HG02938 (cell line): ENCODE data around the gene TMEM150A.
A peak's percentile ranks its signal among the peaks of the same experiment; 100 is the strongest.
"Not testable (repeated sequence)": the region's sequence is repeated elsewhere in the genome, so short reads cannot be mapped to it uniquely, and the experiment has no call there.

Source experiments
- ATAC-seq: cut with Tn5 transposase; IDR thresholded peaks from one replicate; pipeline ENCODE4 v1.9.1; 2021; ENCODE audit warnings: mild to moderate bottlenecking, moderate library complexity; ENCODE audit not compliant: unreplicated experiment

The TMEM150A gene

DNA sequence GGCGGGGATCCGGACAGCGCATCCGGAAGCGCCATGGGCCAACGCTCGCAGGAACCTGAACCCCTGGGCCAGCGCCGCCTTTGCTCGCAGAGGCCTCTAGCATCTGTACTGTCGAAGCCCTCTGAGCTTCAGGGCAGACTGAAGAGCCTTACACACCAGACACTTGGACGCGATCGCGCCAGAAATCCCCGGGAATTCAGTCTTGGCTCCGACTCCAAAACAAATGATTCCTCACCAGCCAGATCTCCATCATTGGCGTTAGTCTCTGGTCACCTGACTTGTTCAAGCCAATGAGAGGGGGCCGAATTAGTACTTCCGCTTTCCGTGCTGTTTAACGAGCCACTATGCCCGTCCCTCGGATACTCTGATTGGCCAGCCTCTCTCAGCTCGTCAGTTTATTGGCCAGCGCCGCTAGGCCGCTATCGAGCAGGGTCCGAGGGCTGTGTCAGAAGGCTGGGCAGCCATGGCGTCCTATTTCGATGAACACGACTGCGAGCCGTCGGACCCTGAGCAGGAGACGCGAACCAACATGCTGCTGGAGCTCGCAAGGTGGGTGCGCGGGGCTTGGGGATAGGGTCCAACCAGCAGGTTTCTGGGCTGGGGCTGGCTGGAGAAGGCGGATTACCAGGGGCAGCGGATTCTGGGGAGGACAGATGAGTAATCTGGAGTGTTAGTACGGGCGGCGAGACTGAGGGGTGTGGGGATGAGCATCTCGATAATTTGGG, 7.0 kb downstream of the TMEM150A start, which contains the start of gene RNF181:
Gene RNF181 (plus strand): TSS at position 445 of the 725 bp plus-strand sequence. CDS start 19 bp downstream, at position 464.
- ATAC-seq, result peak; percentile 99

GRCh38 chr2:85594715-85595300, 7.7 kb downstream of the TMEM150A start:
- no peak for ATAC-seq

DNA sequence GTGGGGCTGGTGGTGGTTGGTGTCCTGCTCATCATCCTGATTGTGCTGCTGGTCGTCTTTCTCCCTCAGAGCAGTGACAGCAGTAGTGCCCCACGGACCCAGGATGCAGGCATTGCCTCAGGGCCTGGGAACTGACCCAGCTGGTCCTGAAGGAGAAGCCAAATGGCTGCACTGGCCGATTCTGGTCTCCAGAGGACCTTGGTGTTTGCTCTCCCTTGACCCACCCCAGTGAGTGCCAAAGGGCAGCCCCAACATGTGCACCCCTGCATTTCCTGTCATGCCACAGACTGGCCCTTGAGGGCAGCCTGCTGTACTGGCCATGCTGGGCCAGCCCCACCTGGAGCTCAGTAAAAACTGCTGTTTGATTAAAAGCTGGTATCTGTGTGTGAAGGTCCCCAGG, 9.5 kb downstream of the TMEM150A start:
- no peak for ATAC-seq

DNA sequence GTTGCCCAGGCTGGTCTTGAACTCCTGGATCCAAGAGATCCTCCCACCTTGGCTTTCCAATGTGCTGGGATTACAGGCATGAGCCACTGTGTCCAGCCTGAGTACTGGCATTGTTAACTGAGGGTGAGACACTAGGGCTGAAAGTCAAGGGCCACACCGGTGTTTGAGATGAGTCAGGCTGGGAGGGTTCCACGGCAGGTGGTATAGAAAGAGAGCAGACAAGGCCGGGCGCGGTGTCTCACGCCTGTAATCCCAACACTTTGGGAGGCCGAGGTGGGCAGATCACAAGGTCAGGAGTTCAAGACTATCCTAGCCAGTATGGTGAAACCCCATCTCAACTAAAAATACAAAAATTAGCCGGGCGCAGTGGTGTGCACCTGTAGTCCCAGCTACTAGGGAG, 10.2 kb downstream of the TMEM150A start:
- not testable (repeated sequence) for ATAC-seq

DNA sequence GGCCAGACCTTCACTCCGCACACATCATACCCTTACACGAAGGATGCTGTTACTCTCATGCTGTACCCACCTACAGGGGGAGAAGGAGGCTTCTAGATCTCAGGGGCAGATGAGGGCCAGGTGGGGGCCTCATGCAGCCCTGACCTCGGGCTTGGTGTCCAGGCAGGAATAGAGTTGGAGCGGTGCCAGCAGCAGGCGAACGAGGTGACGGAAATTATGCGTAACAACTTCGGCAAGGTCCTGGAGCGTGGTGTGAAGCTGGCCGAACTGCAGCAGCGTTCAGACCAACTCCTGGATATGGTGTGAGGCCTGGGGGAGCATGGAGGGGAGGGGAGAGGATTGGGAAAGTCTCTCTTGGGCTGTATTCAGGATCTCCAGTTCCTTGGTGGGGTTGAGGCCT, 10.9 kb downstream of the TMEM150A start:
- no peak for ATAC-seq

DNA sequence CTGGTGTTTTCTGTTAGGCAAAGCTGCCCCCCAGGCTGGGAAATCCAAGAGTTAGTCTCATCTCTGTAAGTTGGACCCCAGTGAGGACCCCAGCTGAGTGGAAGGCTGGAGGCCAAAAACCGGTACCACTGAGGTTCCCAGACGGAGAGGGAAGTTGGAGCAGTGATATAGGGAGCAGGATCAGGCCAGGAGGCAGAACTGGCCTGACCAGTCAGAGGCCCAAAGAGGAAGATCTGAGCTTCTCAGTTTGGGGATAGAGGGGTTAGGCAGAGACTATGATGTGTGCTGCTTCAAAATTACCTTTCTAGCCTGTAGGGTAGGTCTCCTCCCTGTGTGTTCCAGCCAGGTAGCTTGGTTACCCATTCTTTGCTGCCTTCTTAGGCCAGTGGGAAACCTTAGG, 11.5 kb downstream of the TMEM150A start:
- ATAC-seq, result no peak

DNA sequence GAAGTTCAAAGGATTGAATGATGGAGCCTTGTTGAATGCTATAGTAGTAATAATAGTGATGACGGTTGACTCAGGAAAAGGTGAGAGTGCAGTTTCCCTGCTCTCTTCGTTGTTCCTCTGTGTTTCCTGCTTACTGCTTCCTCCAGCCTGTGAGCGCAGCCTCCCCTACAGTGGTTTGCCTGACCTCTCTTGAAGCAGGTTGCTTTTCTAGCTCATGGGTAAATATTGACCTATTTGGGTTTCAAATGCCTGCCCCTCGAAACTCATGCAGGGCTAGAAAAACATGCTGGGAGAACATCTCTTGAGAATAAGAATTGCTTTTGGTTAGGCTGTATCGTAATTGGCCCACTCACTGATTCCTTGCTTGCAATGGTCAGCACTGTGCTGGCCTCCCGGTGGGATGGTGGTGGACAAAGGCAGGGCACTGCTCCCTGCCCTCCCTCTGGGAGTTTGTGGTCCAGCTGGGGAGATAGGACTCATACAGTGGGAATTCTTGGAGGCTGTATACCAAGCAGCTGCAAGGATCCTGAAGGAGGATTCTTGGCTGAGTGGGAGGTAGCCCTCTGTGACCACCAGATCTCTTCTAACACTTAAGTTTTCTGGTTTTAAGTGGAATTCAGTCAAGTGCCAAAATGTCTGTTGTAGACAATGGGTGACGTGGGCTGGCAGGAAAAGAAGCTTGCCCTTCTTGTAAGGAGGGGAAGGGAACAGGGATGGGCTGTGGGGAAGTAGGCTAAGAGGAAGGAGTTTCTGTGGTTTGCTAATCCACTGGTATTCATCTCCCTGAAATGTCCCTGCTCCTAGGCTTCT, 12.3 kb downstream of the TMEM150A start:
- ATAC-seq, result no peak

DNA sequence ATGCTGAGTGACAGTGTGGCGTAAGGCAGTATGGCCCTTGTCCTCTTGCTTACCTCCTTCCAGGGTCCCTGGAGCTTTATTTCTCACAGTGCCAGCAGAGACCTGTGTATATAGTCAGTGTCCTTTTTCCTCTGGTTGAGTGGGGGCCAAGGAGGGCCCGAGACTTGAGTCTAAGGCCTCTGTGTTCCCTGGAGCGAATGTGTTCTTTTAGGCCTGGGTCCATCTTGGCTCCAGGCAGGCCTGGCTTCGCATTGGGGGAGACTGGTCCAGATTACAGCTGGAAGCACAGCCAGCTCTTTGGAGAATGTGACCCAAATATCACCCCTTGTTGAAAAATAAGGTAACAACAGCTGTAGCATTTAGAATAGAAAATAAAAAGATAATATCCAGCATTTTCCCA, 13.3 kb downstream of the TMEM150A start:
- ATAC-seq, result no peak

DNA sequence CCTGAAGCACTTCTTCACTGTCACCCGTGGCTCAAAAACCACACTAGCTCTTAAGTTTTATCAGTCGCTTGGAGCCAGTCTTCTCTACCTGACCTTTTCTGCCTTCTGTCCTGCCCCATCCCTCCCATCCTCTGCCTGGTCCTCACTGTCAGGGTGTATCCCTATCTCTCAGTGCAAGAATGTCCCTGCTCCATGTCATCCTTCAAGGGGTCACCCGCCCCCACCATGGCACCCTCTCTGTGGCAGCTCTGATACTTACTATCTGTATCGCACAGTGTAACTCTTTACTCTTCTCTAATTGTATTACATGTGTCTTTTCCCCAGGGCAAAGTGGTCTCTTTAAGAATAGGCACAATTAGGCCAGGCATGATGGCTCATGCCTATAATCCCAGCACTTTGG, 13.9 kb downstream of the TMEM150A start:
- no peak for ATAC-seq

DNA sequence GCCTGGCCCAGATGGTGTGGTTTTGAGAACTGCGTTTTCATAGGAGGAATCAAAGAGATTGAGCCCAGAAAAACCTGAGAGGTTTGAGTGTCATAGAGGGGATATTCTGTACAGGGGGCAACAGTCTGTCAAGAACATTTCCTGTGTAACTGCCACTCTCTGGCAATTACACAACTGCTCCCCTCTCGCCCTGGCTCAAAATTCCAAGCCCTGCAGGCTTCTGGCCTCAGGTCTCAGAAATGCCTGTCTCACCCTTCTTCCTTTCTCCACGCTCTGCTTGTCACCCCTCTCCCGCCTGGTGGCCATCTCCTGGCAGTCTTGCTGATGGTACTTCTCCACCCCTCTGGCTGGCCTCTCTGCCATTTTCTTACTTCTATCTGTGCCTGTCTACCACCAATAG, 14.3 kb downstream of the TMEM150A start:
- no peak for ATAC-seq

DNA sequence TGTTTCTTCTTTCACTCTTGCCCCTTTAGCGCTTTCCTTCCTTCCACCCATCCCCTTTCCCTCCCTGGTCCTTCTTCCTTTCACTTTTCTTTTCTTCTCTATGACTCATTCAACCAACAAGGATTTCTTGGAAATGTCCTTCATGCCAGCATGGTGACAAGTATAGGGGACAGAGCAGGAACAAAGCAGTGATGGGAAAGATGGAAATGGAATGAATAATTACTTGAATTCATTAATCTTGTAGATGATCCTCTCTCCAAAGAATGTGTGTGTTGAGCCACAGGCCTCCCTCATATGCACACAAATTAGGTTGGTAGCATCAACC, 16.8 kb downstream of the TMEM150A start:
- no peak for ATAC-seq

GRCh38 chr2:85584857-85585780, 17.4 kb downstream of the TMEM150A start:
- ATAC-seq, result peak; percentile 48

- peak; percentile 10 for ATAC-seq
Measured at GRCh38 chr2:85584354-85584856, 18.1 kb downstream of the TMEM150A start, which contains the start of gene VAMP5. Gene VAMP5 (plus strand): TSS chr2:85584431. CDS start chr2:85584491, 60 bp downstream.

DNA sequence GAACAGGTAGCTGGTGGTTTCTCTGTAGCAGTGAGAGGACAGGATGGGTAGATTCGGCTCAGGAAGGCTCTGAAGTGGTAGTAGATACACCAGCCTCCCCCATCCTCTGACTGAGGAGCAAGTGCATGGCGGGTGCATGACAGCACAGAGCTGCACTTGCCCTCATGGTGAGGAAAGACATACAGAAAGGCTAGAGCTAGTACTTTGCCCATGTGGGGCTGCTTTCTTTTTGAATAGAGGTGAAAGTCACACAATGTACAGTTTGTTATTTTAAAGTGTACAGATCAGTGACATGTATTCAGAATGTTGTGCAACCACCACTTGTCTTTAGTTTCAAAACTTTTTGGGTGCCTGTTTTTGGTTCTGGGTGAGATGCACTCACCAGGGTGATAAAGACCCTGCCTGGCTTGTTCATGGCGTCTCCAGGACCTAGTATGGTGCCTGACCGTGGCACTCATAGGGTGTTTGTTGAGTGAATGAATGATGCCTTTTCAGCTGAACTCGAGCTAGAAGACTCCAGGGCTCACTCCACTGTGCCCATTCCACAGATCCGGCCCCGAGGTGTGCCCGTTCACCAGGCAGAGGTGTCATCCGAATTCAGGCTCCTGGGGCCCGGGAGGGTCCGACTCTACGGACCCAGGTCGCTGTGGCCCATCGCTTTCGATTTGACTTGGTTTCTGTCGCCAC, 18.7 kb downstream of the TMEM150A start:
- ATAC-seq, result peak; percentile 50

DNA sequence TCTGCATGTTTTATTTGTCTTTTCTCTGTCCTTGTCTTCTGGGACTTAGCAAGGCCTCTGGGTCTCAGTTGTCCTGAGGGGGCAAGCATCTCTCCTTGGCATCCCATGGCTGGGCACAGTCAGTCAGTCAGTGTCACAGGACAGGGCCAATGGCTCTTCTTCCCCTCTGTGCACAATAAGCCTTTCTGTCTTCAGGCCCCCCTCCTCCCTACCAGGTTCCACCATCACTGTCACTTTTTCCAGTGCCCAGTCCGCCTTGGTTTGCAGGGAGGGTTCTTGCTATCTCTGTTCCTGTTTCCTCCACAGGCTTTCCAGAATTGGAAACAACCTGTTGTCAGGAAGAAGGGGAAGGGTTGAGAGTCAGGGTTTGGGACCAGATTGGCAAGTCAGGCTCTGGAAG, 20.0 kb downstream of the TMEM150A start:
- ATAC-seq, result no peak

DNA sequence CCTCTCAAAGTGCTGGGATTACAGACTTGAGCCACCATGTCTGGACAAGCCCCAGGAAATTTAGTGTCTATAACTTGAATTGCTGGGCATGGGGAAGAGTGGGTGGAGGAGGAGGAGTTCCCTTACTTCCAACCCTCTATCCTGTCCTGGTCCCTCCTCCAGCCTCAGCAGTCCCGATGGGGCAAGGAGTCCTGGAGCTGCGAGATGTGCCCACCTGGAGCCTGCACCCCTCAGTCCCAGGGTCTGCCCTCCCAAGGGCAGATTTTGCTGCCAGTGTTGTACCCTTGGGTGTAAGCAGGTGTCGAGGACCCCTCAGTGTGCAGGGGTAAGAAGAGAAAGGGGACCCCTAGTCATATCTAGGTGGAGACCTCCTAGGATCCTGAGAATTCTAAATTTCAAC, 22.3 kb downstream of the TMEM150A start:
- no peak for ATAC-seq

DNA sequence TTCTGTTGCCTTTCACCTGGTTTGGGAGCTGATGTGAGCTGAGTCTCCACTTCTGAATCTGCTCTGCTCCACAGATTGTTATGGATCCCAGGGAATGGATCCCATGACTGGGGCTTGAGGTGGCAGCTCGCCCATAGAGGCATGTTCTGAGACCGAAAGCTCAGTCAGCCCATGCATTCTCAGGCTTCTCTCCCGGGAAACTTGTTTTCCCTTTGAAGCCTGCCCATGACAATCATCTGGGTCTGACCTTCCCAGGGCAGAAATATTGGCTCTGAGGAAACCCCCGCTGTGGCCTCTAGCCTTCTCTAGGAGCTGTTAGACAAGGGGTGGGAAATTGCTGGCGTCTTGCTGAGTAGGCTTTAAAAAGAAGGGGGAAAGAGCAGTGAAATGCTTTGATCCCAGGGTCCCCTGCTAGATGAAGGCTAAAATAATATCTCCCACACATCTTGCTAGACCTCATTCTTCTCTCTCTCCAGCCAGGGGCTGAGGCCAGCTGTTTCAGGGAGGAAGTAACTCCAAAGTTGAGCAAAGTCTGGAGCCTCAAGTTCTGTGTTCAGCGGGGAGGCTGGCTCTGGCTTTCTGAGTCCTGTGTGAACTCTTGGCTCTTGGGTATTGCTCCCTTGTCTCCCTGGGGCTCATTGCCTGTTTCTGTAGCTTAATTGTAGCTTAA, 23.1 kb downstream of the TMEM150A start:
- ATAC-seq, result no peak

DNA sequence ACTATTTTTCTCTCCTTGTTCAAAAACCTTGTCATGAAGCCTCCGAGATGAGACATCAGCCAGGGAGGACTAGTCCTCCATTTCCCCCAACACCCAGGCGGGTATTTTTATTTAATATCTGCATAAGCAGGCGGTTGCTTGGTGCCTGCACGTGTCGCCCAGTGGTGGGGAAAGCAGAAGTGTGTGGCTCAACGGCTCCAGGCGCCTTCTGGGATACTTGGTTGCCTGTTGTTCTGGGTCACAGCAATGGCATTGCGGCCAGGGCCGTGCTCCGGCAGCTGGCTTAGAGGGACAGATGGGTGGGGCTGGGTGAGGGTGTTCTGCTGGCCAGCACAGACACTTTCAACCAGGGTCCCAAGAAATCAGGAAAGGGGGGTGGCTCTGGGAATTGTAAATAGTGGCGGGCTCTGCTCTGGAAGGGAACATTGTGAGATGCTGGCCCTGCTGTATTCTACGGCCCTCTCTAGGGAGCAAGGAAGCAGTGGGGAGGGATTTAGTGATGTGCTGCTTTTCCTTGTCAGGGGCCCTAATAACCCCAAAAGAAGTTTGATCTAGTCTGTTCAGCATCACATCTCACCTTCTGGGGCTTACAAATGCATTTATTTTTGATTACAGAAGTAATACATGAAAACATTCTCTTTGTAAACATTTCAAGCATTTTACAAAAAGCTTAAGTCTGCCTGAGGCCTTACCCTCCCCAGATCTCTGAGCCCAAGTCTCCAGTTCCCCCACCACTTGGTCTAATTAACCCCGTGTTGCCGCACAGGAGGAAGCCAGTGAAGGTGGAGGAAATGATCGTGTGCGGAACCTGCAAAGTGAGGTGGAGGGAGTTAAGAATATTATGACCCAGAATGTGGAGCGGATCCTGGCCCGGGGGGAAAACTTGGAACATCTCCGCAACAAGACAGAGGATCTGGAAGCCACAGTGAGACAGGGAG, 24.0 kb downstream of the TMEM150A start:
- peak; percentile 44 for ATAC-seq
